GM08714 (cell line): ENCODE data around the gene CCDC57.

Experiments
- H3K4me3 ChIP-seq: fragments of 200-500 bp; sonication (Bioruptor generic); 2 replicates; pipeline ENCODE4 v1.5.1; 2014; ENCODE audit warnings: mild to moderate bottlenecking, low read length, inconsistent platforms
- ZNF274 ChIP-seq: IDR thresholded peaks from 2 replicates; pipeline ENCODE4 v1.6.1; 2012; ENCODE audit warnings: mild to moderate bottlenecking, low read depth, low read length

The CCDC57 gene

DNA sequence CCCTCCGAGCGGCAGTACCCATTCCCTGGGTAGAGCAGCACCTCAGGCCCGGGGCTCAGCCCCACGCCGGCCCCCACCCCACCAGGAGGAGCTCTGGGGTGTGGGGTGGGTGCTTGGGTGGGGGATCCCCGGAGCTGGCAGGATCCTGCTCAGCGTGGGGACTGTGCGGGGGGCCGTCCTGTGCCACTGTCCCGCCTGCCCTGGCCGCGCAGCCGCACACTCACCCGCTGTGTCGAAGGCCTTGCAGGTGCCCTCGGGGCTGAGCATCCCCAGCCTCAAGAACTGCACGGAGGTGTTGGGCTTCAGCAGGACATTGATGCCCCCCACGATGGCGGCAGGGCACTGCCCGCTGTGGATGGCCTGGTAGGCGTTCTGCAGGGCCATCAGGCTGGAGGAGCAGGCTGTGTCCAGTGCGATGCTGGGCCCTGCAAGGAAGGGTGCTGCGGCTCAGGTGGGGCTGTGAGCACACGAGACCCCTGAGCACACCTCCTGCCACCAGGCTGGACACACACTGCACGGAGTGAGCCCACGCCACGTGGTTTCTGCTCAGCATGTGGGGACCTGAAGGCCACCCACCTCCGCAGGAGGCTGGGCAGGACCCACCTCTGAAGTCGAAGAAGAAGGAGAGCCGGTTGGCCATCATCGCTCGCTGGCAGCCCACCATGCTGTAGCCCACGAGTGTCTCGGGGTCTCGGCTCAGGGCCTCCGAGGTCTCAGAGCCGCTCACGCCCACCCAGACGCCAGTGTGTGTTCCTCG lies 119.5 kb downstream of the CCDC57 start:
- TF ChIP-seq ZNF274: no peak
- H3K4me3 ChIP-seq: no peak overlapping the region

DNA sequence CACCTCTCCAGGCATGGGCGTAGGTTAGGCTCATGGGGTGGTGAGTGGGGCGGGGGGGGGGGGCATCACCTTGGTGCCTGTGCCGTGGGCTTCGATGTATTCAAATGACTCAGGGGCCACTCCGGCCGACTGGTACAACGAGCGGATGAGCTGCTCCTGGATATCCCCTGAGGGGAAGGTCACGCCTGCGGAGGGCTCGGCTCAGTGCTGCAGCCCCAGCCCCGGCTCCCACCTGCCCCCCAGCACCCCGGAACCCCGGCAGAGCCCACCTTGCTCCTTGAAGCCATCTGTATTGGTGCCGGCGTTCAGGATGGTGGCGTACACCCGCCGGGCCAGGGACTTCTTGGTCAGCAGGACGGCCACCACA lies 120.0 kb downstream of the CCDC57 start:
- TF ChIP-seq ZNF274: no peak

DNA sequence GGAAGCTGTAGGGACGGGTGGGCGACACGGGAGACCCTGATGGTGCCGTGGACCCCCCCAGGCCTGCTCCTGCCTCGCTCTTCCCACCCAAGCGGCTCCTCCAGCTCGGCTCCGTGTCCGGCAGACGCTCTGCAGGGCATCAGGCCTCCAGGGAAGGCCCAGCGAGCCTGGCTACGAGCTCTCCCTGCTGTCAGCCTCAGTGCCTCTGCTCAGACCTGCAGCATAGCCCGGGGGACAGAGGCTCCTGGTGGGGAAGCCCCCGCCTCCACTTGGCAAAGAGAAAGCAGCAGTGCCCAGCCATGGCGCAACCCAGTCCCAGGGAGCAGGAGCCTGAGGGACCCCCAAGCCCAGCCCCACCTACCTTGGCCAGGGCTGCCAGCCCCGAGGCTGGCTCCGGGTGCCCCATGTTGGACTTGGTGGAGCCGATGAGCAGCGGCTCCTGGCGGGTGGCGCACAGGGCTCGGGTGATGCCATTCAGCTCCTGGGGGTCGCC lies 120.5 kb downstream of the CCDC57 start:
- no peak for TF ChIP-seq ZNF274
- no peak overlapping the region for H3K4me3 ChIP-seq

More for the DNA sequence above, 120.0 kb downstream of the CCDC57 start:
- no peak overlapping the region for H3K4me3 ChIP-seq

DNA sequence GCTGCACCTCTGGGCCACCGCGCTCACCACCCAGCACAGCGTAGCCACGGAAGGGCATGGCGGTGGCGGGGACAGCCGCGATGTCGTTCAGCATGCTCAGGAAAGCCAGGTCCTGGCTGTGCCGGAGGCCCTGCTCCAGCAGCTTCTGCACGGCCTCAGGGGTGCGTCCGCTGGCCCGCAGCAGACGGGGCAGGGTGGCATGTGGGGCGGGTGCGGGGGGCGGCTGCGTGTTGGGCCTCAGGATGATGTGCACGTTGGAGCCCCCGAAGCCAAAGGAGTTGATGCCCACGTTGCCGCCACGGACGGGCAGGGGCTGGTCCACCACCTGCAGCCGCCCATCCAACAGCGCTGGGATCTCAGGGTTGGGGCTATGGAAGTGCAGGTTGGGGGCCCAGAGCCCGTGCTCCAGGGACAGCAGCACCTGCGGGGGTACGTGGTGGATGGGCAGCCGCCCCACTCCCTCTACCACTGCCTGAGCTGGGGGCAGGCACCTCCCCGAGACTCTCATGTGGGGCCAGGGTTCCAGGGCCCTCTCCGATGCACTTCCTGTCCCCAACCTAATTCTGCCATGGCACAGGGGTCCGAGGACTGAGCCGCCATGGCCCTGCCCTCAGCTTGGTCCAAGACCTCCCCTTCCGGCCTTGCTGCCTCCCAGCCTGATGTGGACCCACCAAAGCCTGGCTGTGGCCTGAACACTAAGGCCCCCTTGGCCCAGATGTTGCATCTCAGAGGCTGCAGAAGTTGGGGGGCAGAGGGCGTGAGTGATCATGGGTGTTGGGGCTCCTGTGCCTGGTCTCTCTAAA lies 121.2 kb downstream of the CCDC57 start:
- TF ChIP-seq ZNF274: no peak
- H3K4me3 ChIP-seq: no peak overlapping the region

DNA sequence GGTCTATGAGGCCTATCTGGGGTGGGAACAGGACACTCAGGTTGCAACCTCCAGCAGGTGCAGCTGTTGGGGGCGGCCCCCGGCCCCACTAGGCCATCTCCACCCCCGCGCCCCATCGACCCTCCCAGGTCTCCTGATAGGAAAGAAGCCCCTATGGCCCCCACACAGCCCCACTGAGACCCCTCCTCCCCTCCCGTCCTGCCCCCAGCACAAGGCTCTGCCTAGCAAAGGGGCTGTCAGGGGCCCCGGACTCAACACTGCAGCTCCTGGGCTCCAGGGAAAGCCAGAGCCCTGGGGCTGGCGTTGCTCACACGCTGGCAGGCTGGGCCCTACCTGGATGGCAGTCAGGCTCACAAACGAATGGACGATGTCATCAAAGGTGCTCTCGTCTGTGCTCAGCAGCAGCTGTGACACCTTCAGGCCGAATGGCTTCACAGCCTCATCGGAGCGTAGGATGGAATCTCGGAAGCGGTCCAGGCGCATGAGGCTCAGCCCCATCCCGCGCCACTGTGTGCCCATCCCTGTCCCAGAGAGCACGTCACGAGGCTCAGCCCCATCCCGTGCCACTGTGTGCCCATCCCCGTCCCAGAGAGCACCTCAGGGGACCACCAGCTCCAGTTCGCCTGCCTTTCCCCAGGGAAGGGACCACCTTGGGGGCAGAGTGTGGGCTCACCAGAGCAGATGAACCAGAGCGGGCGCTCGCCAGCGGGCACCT lies 121.9 kb downstream of the CCDC57 start:
- TF ChIP-seq ZNF274: no peak

DNA sequence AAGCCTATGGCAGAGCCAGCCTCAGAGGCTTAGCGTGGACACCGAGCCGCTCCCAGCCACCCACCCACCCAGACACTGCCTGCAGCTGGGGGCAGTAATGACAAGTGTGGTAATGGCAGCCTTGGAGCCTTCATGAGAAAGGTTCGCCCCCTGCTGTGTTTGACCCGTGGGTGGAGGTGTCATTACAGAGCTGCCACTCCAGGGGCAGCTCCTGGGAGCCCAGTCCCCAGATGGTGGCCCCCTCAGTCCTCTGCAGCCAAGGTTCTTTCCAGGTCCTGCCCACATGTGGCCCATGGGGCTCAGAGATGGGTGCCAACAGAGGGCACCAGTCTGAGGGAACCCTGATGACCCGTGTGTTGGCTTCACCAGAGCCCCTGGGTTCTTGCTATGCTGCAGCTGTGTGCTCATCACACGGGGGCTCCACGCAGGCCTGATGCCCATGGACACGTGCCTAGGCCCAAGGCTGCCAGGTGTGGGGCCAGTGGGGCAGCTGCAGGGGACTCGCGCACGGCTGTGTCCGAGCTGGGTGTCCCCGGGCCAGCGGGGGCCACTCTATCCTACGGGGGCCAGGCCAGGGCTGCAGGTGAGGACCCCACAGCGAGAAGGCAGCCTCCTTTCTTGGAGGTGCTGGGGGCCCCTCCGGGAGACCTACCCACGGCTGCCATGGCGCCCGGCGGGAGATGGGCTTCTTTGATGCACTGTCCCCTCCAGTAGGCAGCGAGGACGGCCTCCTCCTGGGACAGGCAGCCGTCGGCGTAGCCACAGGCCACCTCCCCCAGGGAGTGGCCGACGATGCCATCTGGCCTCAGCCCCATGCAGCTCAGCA lies 122.7 kb downstream of the CCDC57 start:
- TF ChIP-seq ZNF274: no peak
- no peak overlapping the region for H3K4me3 ChIP-seq

More for the DNA sequence above, 121.9 kb downstream of the CCDC57 start:
- H3K4me3 ChIP-seq: no peak overlapping the region

DNA sequence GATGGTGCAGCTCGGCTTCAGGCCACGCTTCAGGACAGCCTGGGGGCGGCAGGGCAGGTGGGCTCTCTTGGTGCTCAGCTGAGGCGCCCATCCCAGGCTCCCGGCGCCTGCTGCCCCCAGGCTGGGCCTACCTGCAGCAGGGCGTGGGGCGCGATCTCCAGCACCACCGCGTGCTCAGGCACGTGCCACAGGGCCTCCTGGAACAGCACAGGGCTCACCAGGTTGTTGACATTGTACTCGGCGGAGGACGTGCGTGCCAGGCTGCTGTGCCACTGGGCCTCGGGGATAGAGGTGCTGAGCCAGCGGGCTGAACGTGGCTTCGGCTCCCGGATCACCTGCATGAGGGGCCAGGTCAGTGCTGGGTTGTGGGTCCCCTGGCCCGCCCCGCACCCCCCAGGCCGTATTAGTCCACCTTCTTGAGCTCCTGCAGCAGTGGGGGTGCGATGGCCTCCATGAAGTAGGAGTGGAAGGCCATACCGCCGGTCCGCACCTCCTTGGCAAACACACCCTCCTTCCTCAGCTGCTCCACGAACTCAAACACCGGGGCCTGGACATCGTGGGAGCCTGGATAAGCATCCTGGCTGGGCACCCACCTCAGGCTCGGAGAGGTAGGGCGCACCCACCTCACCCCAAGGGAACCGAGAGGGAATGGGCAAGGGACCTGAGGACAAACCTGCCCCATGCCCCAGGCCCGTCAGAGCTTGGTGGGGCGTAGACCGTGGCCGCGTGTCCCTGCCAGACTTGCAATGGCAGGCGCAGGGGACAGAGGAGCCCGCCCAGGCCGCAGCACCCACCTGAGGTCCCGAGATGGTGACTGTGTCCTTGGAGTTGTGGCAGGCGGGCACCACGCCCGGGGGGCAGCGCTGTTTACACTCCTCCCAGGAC lies 123.6 kb downstream of the CCDC57 start:
- no peak overlapping the region for H3K4me3 ChIP-seq
- TF ChIP-seq ZNF274: no peak

DNA sequence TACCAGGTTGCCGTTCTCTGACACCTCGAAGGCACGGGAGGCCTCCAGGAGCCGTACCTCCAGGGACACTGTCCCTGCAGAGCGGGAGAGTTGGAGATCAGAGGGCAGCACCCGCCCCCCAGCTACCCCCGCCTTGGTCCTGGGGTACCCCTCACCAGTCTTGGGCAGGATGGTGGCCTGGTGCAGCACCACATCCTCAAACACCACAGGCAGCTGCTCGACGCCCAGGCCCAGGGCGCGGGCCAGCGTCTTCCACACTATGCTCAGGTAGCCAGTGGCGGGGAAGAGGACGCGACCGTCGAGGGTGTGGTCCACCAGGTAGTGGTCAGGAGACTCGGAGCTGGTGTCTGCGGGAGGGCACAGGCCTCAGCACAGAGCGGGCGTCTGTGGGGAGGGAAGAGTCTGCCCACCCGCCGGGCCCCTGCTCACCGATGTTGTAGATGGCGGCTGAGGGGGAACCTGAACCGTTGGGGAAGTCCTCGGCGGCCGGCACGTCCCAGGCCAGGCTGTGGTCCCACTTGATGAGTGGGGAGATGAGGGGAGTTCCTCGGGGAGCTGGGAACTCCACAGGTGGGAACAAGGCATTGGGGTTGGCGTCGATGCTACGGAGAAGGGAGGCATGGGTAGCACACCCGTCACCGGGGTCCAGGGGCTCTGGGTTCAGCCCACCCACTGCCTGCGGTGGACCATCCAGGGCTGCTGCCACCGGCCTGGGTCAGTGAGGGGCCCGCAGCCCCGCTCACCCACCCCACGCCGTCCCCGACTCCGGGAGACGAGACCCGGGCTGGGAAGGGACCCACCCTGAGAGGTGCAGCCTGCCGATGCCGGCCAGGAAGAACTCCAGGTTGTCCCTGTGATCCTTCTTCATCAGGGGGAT lies 124.4 kb downstream of the CCDC57 start:
- TF ChIP-seq ZNF274: no peak
- H3K4me3 ChIP-seq: no peak overlapping the region

DNA sequence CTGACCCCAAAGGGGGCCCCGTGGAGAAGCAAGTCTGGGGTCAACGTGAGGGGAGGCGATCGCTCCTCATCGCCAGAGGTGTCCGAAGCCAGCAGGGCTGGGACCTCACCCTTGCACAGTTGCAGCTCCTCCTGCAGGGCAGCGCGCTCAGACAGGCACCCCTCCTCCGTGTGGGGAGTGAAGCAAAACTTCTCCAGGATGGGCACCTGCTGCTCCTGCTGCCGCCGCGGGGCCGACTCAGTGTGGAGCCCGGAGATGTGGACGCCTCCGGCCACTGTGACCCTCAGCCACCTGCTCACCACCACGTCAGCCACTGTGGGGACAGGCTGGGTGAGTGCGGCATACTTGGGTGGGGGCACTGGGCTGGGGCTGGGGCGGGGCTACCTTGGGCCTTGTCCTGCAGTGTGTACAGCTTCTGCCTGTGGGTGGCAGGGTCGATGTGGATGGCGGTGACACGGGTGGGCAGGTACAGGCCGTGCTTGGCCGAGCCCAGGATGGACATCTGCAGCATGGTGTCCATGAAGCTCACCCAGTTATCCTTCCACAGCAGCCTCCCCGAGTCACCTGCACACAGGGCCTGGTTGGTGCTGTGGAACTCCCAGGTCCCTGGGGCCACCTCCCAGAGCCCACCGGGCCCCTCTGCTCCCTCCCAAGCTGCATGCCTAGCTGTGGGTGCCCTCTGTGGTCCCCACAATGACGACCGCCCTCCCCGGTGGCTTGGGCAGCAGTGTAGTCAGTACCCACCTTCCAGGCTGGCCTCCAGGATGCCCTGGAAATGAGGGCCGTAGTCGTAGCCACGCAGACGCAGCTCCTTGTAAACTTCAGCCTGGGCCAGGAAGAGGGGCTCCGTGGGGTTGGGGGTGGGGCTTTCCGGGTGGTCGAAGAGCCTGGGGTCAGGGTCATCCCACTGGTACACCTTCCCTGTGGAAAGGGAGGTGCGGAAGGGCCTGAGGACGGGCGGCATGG lies 125.4 kb downstream of the CCDC57 start:
- H3K4me3 ChIP-seq: no peak overlapping the region
- TF ChIP-seq ZNF274: no peak

DNA sequence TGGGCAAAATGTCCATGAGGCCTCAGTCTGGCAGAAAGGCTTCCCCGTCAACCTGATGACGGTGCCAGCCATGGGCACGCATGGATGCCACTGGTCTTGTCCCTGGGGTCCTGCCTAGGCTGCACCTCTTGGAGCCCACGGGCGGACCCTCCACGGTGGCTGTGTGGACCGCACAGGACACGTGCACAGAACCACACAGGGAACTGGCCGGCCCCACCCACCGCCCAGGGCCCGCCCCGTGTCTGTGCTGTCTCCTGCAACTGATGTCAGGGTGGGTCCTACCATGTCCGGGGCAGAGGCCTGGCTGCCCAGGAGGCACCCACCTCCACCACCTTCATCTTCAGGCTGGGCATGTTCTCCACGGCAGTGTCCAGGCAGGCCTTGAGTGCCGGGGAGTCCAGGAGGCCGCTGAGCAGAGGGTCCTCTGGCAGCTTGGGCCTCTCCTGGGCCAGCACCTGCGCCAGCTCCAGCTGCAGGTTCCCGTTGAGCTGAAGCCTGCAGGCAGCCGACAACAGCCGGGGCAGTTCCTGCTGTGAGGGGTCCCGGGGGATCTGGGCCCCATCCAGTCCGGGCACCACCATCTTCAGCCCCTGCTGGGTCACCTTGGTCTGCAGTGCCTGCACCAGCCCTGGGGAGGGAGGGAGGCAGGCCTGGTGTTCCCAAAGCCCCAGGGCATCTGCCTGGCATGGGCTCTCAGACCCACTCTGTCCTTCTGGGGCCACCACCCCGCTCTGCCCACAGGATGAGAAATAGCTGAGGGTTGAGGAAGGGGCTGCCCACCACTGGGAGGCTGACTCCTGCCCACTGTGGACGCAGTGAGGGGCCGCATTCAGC lies 126.5 kb downstream of the CCDC57 start:
- no peak for TF ChIP-seq ZNF274
- no peak overlapping the region for H3K4me3 ChIP-seq
